Stimulated activated CD4-positive, alpha-beta T cell treated with anti-CD3 and anti-CD28 coated beads, Interleukin-15, amount 100 ng/mL, for 48 hours (primary cell): ENCODE measurements around the gene TOR4A.

Source experiments
- DNase-seq, 2 donors: peaks; one replicate each; pipeline ENCODE4 v3.0.0-alpha.2; 2020; ENCODE audit warnings: low read depth in 2 of 2

Gene TOR4A

DNA sequence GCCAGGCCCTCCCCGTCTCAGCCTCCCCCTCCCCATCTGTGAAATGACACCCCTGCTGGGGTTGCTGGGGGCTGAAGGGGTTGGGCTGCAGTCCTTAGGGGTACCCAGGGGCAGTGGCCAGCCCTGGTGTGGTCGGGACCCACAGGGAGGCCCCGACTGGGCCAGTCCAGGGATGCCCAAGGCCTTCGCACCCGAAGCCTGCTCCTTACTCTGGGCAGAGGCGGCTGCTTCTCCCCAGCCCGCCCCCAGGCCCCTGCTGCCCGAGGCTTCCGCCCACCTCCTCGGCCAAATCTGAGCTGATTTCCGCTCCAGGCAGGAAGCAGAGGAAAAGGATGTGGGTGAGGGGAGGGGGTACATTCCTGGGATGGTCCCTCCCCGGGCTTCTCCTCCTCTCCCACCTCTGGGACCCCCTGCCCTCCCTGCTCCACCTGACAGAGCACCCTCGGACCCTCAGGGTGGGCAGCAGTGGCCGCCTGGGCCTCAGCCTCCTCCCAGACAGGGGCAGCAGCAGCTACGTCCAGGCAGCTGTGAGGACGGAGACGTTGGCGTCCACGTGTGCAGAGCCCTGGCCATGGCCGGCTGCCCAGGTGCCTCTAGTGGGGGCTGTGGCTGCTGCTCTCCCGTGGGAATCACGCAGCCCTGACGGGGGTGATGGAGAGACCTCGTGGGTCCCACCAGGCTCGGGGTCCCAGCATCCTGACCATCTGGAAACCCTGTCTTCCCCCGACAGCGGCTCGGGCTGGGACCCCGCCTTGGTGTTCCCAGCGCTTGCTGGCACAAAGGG lies 28.7 kb downstream of the TOR4A start:
- no peak for DNase-seq

DNA sequence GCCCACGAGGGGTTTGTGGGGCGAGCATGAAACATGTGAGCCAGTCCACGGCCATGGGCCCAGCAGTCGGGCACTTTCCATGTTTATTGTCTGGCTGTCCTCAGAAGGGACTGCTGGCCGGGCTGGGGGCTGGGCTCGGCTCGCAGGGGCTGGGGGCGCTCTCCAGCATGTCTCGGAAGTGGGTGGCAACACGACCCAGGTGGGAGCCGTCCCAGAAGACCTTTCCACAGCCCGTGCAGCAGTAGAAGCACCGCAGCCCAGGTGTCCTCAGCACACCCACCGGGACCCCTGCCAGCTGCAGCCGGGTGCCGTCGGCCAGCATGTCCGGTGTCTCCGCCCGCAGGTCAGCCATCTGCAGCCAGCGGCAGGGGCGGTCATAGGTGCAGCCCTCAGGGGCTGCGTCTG lies 29.3 kb downstream of the TOR4A start:
- no peak for DNase-seq

DNA sequence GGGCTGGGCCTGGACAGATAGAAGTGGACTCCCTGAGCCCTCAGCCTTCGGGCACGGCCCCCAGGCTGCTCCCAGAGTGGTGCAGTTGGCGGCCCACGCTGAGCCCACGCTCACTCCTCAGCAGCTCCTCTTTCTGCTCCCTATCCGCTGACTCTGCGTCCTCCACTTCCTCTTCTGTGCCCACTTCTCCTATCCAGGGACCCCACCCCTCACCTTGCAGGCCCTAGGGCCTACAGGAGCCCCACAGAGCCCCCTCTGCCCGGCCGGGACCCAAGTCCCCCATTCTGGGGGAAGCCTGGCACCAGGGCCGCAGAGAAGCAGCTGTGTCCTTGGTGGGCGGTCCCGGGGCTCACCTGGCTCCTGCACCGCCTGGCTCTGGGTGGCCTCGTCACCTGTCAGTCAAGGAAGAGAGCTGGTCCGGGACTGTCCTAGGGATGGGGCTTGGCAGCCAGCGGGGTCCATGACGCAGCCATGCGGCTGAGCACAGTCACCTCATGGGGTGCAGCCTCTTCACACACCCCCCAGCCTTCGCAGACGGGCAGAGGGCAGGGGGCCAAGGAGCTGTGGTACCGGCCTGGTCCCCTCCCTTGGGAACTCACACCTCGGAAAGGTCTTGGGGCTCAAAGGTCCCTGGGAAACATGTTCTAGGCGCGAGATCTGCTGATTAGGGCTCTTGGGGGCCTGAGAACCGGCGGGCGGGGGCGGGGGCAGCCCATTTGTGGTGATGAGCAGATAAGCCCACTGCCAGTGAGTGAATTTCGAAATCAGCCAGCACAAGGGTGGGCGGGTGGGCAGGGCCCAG lies 29.9 kb downstream of the TOR4A start:
- DNase-seq, result no peak

DNA sequence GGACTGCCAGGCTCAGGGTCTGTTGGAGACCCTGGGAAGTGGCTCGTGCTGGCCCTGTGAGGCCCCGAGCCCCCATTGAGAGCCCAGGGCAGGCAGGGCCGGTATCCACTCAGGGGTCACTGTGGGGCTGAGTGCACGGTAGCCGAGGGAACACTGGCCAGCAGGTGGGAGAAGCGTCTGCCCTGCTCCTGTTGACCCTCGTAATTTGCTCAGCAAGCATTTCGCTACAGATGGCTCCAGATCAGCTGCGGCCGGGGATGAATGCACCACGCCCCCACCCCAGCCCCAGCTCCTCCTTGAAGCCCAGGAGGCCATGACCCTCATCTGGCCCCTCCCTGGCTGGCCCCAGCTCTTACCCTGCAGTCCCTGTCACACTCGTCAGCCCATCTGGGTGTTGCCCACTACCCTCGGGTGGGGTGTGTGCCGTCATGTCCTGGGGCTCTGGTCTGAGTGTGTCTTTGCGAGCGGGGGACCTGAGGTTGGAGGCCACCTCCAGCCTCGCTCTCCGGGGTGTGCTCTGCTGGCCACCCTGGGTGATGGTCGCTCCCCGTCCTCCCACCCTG lies 30.6 kb downstream of the TOR4A start:
- DNase-seq, result no peak

DNA sequence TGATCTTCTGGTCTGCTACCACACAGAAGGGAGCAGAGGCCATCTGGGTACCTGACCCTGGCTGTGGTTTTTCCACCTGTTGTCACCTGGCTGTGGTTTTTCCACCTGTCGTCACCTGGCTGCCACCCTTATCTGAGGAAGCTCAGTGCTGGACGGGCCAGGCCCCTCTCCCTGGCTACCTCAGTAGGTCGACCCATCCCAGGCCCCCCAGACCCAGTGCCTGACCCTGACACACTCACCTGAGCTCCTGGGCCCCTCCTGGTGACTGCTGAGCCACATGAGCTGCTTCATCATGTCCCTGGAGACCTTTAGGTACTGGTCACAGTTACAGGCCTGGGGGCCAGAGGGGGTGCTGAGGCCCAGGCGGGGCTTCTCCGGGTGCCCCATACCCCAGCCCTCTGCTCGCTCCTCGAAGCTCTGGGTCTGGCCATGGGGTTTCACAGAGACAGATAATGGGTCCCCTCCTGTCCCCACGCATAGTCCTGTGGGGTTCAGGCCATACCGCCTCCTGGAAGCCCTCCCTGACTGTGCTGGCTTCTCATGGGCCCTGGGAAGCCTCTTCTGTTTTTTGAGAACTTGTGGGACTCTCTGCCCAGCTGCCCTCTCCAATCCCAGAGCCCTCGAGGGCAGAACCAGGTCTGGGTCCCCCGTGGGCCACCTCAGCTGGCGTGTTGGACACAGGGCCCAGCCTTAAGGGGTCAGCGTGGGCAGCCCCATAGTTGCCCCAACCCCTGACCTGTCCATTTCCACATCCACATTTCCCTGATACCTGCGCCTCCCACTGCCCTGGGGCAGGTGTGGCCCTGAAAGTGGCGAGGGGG lies 32.1 kb downstream of the TOR4A start:
- DNase-seq, result no peak

DNA sequence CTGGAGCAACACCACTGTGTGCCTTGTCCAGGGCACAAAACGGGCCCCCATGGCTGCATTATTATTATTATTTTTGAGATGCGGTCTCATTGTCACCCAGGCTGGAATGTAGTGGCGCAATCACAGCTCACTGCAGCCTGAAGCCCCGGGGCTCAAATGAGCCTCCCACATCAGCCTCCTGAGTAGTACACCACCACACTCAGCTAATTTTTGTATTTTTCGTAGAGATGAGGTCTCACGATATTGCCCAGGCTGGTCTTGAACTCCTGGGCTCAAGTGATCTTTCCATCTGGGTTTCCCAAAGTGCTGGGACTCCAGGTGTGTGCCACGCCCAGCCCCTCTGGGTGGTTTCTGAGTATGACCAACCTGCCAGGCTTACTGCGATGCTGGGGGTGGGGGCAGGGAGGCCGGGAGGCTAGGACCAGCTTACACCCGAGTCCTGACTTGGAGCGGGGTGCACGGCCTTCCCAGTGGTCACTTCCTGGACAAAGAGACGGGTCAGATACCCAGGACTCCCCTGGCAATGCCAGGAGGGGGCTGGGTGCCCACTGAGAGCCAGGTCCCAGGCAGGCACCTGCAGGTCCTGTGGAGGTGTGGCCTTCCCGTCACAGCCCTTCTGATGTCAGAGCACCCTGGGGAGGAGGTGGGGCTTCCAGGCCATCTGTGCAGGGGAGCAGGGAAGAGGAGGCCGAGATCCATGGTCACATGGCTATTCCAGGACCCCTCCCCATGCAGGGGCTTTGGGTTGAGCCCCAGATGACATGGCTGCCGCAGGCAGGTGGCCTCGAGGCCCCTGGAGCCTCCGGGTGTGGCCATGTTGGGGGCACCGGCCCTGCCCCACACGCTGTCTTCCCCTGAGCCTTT lies 32.9 kb downstream of the TOR4A start:
- DNase-seq, result no peak

DNA sequence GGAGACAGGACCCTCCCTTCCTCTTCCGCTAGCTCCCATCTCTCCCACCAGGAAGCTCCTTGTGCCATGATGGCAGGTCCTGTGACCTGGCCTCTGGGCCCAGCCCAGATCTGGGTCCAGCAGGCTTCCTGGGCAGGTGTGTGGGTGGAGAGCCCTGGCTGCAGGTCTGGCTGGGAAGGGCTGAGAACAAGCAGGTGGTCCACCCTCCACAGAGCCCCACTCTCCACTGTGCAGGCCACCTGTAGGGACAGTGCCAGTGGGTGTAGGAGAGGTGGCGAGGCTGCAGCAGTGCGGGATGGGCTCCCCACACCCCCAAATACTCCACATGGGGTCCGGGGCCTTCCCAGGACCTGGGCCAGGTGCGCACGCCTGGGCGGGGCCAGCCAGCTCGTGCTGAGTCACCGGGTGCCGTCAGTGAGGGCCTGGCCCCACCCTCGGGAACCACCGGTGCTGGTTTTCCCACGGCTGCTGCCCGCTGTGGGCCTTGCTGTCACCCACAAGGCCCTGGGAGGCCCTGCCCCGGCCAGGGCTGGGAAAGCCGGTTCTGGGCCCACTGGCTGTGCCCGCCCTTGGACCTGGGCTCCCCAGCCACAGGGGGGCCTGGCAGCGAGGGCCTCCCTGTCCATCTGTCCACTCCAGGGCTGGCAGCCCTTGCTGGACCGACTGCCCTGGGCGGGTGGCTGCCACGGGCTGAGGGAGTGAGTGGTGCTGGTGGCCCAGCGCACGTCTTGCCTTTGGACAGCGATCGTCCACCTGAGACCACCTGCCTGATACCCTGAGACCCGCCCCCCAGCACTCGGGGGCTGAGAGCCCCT lies 33.9 kb downstream of the TOR4A start:
- DNase-seq, result no peak

DNA sequence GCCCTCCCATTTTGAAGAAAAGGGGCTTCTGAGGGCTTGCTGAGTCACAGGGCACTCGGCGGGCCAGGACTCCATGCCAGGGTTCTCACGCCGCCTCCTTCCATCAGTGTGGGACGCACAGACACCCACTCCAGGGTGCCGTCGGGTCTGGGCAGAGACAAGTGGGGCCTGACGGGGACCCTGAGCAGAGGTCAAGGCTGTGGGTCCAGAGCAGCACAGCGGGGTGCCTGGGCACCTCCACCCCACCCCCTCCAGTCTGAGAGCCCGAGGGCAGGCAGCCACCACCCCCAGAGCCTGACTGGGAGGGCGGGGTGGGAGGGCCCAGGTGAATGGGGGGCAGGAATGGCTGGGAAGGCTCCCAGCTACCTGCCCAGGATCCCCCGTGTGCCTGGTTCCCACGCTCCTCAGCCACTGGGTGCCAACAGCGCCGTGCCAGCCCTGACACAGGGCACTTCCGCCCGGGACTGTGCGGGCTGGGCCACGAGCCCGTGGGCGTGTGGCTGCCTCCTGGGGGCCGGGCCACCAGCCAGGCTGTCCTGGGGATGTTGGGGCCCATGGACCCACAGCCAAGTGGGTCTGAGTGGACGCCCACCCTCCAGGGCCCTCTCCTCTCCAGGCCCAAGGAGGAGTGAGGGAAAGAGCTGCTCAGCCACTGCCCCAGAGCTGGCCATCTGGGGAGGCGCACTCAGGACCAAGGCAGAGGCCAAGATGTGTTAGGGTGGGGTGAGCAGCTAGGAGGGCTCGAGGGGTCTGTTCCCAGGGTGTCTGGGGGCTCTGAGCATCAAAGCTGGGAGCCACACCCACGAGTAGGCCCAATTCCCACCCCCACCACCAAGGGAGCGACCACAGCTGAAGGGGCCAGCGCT lies 34.7 kb downstream of the TOR4A start:
- no peak for DNase-seq

DNA sequence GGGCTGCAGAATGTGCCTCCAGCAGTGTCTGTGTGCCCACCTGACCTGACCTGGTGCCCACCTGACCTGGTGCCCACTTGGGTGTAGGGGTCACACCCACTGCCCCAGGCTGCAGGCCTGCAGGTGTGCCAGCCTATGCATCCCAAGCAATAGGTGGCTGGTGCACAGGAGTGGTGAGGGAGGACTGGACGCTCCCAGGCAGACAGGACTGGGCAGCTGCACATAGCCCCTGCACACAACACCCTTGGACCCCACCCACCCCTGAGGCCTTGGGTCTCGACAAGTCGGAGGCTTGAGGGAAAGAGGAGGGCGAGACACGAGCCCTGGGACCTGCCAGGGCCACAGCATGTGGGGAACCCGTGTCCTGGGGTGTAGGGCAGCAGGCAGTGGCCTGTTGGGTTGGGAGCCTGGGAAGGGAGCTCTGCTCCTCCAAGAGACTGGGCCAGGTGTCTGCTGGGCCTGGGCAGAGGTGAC lies 35.4 kb downstream of the TOR4A start:
- no peak for DNase-seq

DNA sequence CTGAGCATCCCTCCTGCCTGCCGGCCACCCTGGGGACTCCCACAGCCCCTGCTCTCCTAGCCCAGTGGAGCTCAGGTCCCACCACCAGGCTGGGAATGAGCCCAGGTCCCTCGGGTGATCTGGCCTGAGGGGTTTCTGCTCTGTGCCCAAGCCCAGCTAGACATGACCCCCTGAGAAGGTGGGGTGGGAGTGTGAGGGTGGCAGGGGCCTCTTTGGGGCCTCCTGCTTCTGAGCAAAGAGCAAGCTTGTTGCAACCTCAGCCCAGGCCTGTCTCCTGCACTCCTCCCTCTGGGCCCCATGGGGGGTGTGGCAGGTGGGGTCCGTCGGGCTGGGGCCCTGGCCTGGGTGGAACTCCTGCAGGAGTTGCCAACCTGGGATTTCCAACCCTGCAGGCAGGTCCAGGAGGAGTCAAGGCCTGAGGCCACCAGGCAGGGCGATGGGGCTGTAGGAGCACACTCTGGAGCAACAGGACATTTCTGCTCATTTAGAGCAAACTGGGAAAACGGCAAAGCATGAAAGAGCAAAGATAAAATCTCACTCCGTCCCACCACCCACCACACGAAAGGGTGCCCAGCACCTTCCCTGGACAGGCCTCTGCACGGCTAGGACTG lies 35.9 kb downstream of the TOR4A start:
- no peak for DNase-seq

DNA sequence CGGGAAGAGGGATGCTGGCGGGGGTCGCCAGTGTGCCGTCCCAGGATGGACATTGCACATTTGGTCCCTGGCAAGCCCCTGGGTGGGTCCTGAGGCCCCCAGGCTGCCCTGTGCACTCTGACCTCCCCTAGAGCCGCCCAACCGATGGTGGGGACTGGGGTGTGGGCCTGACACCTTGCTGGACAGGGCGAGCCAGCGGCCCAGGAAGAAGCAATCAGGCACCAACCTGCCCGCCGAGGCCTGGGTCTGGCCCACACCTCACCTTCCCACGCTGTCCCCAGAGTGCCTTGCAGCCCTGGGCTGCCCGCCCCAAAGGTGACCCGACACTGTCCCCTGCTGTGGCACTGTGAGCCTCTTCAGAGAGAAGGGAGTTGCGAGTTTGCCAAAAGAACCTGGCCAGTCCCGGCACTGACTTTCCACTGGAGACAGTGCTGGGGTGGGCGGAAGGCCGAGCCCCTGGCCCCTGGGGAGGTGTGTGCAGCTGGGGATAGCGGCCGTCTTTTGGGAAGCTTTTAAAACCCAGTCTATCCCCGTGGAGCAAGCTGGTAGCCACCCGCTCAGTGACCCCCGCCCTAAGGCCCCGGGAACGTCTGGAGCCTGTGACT lies 36.5 kb downstream of the TOR4A start:
- DNase-seq, result no peak

DNA sequence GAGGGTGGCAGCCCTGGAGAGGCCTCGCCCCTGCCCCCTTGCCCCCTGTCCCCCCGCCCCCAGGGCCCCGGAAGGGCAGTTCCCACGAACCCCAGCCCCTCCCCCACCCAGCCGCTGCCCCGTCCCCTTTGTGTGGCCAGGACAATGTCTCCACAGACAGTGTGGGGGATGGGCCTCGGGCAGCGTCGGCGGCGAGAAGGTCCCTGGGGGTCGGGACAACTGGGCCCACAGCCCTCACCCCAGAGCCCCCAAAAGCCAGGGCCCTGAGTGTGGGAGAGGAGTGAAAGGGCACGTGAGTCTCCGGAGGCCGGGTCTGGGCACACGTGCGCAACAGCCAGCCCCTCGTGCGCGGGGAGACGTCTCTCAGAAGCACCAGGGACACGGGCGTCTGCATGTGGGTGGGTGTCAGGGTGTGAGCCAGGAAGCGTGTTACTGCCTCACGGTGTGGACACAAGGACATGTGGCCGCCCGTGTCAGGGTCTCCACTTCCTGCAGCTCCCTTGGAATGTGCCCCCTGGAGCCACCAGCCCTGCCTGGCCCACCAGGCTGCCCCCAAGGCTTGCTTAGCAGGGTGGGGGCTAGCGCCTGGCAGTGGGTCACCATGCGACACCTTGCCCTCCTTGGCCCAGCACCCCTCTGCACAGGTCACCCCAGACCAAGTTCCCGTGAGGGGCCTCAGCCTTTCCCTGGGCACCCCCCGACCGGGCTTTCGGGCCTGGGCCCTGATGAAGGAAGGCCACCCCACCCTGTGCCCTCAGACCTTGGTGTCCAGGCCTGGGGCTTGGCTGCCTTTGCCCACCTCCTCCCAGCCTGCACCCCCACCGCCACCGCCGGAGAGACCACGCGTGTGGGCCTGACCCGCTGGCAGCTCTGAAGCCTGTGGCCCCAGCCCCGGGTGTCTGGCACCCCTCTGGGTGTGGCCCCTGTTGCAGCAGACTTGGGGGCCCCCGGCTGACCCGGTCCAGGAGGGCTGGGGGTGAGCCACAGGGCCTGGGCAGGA lies 37.3 kb downstream of the TOR4A start:
- DNase-seq, result no peak

DNA sequence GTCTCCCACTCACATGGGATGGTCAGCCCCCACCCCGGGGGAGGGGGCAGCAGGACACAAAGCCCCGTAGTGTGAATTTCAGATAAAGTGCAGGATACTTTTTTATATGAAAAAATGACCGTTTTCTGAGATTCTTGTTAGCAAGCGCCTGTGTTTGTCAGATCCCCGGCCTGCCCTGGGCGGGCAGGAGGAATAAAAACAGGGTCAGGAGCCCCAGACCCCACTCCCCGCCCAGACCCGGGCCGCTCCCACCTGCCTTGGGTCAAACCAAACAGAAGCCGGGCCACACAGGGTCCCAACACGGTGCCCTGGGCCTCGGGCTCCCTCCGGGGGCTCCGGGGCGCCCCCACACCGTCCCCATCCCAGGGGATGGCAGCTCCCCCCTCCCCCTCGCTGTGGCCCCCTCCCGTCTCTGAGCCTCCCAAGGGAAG lies 38.1 kb downstream of the TOR4A start:
- no peak for DNase-seq

DNA sequence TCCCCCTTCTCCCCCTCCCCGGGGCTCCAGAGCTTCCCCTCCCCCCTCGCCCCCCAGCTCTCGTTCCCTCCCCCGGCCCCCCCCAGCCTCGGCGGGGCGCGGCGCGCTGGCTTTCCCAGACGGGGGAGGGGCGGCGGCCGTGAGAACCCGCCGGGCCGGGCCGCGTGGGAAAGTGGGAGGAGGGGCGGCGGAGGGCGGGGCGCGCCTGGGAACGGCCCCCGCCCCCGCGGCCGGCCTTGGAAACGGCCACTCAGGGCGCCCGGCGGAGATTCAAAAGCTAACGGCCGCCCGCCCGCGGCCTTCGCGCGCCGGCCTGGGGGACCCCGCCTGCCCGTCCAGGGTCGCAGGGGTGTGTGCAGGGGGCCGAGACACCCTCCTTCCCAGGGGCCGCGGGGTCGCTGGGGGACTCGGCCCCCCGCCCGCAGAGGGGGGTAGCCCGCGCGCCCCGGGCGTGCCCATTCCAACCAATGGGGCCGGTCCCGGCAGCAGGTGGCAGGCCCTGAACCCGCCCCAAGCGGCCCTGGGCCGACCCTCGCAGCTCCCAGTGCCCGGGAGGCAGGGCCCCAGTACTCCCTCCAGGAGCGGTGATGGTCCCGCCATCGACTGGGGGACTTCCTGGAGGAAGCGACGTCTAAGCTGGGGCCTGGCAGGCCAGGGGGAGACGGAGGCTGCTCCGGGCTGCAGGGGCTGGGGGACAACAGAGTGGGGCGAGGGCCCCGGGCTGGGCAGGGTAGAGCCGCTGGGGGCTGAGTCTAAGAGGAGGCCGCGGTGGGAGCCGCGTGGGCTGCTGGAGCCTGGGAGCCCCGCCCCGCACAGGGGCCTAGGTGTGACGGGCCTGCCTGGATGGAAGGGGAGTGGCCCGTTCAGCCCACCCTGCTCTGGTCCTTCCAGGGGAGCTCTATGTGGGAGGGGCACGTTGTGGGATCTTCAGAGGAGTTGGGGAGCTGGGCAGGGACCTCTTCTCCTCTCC lies 38.8 kb downstream of the TOR4A start:
- DNase-seq, result no peak

DNA sequence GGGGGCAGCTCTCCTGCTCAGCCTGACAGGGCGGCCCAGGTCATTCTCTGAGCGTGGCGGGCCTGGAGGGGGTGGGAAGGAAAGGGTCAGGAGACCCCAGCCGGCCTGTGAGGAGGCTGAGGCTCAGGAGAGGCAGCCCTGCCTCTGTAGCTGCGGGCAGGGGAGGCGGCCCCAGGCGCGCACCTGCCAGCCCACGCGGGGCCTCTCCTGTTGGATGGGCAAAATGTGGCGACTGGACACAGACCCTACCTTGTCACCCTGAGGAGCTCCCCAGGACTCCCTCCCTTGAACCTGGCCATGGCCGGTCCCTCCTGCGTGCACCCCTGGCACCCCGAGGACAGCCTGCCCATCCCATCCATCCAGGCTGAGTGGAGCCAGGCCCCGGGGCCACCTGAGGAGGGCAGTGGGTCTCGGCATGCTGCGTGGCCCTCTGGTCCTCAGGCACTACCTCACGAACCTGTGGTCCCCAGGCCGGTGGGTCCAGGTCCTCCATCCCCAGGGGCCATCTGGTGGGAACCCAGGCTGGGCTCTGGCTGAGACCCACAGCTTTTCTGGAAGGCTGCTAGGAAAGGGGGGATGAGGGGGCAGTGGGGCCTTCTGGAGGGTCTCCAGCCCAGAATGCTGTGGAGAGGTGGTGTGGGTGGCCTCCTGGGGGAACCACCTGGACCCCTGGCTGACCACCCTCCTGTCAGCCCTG lies 39.6 kb downstream of the TOR4A start:
- no peak for DNase-seq
